Fibroblast of the conjunctiva (primary cell): ENCODE measurements around the gene XPNPEP2.

Experiments
- DNase-seq: peaks from one replicate; pipeline ENCODE4 v3.0.0-alpha.2; 2010; ENCODE audit warnings: low read depth

The XPNPEP2 gene, protein sequence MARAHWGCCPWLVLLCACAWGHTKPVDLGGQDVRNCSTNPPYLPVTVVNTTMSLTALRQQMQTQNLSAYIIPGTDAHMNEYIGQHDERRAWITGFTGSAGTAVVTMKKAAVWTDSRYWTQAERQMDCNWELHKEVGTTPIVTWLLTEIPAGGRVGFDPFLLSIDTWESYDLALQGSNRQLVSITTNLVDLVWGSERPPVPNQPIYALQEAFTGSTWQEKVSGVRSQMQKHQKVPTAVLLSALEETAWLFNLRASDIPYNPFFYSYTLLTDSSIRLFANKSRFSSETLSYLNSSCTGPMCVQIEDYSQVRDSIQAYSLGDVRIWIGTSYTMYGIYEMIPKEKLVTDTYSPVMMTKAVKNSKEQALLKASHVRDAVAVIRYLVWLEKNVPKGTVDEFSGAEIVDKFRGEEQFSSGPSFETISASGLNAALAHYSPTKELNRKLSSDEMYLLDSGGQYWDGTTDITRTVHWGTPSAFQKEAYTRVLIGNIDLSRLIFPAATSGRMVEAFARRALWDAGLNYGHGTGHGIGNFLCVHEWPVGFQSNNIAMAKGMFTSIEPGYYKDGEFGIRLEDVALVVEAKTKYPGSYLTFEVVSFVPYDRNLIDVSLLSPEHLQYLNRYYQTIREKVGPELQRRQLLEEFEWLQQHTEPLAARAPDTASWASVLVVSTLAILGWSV

DNA sequence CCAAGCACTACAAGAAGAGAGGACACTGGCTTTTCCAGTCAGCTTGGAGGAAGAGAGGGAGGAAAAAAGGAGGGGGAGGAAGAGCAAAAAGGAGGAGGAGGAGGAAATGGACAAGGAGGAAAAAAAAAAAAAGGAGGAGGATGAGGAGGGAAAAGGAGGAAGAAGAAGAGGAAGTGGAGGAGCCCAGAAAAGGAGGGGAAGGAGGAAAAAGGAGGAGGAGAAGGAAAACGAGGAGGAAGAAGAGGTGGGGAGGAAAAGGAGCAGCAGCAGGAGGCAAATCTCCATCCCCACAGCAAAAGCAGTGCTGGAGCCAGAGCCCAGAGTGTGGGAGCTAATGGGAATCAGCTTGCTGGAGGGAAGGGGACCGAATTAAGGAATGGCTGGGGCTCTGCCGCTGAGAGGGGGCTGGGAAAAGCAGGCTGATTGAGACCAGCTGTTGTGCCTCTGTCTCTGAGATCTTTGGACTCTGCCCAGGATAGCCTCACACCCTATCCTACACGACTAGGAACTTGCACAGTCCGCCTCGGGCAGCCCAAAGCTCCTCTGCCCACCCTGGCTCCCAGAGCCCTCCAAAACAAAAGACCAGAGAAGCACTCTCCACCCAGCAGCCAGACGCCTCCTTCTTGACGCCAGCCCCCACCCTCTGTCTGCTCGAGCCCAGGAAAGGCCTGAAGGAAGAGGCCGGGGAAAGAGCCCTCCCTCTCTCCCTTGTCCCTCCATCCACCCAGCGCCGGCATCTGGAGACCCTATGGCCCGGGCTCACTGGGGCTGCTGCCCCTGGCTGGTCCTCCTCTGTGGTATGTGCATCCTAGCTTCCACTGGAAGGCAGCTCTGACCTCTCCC lies at the start of gene XPNPEP2:
Gene XPNPEP2 (plus strand): TSS at position 514 of the 843 bp plus-strand sequence. CDS start 235 bp downstream, at position 749.
- peak; percentile 89 for DNase-seq

DNA sequence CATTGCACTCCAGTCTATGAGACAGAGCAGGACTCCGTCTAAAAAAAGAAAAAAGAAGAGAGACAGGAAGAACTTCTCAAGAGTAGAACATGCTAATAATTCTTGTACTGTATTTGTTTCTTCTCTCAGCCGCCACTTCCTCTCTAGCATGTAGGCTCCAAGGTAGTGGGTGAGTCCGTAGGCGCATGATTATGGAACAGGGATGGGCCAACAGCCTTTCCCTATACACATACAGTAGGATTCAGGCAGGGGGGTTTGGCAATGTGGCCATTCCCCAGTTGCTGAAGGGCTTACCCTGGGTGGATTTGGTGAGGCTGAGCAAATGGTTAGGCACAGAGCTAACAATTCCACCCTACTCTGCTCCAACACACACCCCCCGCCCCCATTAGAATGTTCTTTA lies 49.0 kb upstream of the XPNPEP2 start:
- DNase-seq = no peak

- peak; percentile 47 for DNase-seq
Measured at GRCh38 chrX:129690435-129690834, 48.3 kb upstream of the XPNPEP2 start.

DNA sequence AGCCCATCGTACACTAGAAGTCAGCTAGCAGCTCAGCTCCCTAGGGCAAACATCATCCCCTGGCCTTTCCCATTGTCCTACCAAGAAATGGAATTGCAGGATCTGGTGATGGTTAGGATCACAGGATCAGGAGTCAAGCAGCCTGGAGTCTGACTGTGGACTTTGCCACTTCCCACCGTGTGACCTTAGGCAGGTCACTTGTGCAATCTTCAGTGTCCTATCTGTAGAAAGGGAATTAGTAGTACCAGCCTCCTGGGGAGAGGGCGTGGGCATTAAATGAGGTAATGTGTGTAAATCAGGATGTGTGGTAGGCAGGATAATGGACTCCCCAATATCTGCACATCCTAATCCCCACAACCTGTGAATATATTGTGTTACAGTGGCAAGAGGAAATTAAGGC lies 45.4 kb upstream of the XPNPEP2 start:
- no peak for DNase-seq

- DNase-seq = no peak
Measured at GRCh38 chrX:129694805-129695204, 44.0 kb upstream of the XPNPEP2 start.

DNA sequence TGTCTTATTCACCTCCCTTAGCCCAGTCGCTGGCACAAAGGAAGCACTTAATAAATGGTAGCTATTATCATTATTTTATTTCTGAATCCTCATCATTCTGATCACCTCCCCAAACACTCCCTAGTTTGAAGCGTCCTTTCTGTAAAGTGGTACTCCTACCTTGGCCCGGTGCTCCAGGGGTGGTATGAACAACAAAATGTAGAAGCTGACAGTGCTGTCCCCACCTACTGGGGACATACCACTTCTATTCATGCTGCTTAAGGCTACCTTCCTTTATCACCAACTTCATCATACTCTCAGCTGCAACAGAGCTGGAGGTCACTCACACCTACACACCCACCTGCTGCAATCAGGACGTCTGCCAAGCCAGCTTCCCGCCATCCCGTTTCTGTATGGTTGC lies 43.2 kb upstream of the XPNPEP2 start:
- DNase-seq = no peak

DNA sequence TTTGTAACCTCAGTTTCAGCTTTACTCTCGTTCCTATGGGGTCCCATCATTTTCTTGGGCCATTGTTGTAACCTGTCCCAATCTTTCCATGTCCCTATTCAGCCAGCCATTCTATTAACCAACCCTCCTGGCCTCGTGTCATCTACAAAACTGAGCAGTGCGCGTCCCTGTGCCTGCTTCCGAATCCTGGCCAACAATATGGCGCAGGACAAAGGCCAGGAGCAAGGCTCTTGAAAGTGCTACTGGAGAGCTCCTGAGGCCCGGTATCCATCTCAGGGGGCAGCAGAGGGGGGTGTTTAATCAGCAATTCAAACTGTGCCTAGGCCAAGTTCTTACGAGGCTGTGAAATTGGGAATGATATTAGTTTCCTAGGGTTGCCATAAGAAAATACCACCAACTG lies 42.8 kb upstream of the XPNPEP2 start:
- DNase-seq = no peak

- no peak for DNase-seq
Measured at GRCh38 chrX:129696463-129697155, 42.2 kb upstream of the XPNPEP2 start.

GRCh38 chrX:129697204-129697829 lies 41.5 kb upstream of the XPNPEP2 start:
- DNase-seq = no peak

DNA sequence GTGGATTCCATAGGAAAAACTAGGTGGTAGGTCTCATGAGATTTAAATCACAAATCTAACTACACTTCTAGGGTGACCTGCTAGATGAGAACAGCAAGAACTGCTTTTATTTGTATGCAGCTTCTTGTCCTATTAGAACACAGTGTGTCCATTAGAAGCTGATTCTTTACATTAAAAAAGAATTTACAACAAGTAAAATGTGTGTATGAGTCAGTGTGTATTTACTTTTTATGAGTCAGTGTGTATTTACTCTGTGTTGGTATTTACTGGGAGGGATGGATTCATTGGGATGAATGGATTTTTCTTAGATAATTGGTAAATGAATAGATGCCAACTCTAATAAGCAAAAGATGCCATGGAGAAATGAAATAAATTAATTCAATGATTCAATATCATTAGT lies 40.6 kb upstream of the XPNPEP2 start:
- no peak for DNase-seq

DNA sequence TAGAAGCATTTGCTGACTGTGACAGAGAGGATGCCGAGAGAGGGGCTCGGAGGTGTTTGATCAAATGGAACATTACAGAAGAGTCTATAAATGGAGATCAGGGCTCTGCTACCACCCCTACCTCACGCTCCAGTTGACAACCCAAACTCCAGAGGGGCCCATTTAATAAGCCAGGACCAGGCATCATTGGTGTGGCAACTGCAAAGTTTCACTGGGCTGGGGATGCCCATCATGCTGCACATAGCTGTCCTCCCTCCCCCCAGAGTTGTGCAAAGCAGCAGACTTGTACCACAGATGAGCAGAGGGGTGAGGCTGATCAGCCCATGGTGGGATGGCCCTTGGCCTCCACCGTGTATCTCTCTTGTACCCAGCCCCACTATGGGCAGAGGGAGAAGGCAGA lies 38.2 kb upstream of the XPNPEP2 start:
- DNase-seq = no peak

DNA sequence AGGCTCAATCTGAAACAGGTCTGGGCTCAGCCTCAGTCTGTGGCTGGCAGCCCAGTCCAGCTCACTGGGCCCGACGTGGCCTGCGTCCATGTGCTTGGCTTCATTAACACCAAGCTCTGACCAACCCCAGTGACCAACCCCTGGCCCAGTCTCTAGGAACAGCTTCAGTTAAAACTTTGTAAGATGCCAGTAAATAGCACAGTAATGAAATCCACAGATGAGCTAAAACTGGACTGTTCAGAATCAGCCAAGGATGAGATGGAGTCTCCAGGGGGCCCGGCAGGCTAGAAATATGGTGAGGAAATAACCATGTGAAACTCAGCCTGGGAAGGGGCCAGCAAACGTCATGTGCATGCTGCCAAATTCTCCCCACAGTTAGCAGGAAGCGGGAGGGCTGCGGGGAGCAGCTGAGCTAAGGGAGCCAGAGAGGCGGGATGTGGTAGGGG lies 37.1 kb upstream of the XPNPEP2 start:
- DNase-seq = peak; percentile 77

GRCh38 chrX:129704491-129704890 lies 34.3 kb upstream of the XPNPEP2 start:
- DNase-seq = no peak

- no peak for DNase-seq
Measured at GRCh38 chrX:129705377-129705925, 33.3 kb upstream of the XPNPEP2 start.

DNA sequence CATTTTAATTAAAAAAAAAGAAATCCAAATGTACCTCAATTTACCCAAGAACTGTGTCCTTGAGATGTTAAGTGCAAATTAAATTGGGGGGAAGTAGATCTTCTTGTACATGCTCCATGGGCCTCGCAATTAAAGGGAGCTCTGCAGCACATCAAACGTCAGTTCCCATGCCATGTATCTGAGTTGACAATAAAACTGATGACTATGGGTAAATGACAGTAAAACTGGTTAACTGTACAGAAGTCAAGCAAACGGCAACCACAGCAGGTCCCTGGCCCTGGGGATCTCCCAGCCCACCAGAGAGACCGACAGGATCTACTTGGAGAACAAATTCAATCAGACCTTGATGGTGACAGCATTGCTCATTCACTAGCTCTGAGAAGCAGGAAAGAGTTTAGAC lies 32.8 kb upstream of the XPNPEP2 start:
- no peak for DNase-seq

DNA sequence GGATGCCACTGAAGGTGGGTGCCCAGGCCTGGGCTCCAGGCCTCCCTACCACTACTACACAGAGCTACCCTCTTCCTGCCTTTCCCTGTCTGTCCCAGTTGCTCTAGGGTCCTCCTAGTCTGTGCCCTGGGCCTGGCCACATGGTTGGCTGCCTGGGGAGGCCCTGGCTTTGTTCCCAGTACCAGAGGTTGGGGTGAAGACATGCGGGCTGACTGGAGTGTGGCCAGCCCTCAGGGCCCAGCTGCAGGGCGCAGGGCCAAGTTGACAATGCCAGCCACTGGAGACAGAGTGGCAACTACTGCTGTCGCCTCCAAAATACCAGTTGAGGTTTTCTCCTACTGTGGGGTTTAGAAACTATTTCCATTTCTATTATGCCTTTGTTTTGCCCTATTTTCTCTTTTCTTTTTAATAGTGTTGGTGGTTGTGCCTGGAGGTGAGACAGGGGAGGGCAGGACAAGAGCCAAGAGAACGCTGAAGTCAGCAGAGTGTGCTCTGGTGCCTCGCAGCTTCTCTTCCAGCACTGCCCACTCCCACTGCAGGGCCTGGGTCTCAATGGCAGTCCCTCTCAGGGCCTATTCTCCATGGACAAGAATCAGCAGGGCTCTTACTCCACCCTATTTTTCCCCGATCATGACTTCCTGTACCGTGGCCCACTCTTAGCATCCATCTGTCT lies 32.2 kb upstream of the XPNPEP2 start:
- DNase-seq = no peak

GRCh38 chrX:129714581-129714980 lies 24.2 kb upstream of the XPNPEP2 start:
- no peak for DNase-seq

- no peak for DNase-seq
Measured at GRCh38 chrX:129716507-129716906, 22.3 kb upstream of the XPNPEP2 start.

GRCh38 chrX:129717892-129718291 lies 20.9 kb upstream of the XPNPEP2 start:
- peak; percentile 57 for DNase-seq

DNA sequence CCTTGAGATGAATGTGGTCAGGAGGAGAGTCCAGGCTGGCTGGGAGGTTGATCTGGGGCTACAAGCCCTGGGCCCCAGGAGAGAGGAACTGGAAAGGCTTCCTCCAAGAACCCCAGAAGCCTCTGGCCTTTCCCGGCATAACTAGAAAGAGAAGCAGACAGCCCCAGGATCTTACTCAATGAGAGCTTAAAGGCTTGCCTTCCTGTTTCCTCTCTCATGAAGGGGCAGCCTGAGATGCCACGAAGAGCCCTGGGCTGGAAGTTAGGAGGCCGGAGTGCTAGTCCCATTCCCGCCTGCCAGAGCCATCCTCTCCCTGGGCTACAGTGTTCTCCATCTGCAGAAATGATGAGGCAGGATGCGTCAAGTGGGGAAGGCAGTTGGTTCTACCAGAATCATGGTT lies 20.1 kb upstream of the XPNPEP2 start:
- DNase-seq = no peak

DNA sequence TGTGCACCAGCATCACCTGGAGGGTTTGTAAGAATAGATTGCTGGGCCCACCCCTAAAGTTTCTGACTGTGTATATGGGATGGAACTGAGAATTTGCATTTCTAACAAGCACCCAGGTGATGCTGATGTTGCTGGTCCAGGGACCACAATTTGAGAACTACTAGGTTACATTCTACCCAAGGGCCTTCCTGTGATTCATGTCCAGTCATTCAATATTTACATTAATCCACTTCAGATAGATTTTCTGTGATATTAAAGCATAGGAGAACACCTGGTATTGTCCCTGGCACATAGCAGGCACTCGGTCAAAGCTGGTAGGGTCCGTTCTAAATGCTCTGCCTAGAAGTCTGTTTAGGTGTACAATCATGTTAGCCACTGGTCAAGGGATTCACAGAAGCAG lies 19.5 kb upstream of the XPNPEP2 start:
- DNase-seq = no peak
